HG02623 (cell line): ENCODE data around the gene KRTAP27-1.

Experiments used
- ATAC-seq: cut with Tn5 transposase; IDR thresholded peaks from one replicate; pipeline ENCODE4 v1.9.1; 2021; ENCODE audit warnings: moderate library complexity; ENCODE audit not compliant: unreplicated experiment

The KRTAP27-1 gene, protein sequence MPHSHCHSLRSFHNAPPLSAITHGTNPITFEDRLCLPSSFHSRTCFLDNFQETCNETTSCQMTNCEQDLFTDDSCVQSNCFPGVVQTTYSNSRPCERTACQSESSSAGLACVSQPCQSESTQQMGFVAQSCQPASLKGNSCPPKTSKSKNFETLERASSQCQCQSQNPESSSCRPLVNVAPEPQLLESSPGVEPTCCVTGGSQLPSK

GRCh38 chr21:30337276-30337744 is at the start of gene KRTAP27-1:
Gene KRTAP27-1, minus strand, starts transcription at chr21:30337694. Its CDS starts 26 bp downstream, at chr21:30337668.
- ATAC-seq = no peak

DNA sequence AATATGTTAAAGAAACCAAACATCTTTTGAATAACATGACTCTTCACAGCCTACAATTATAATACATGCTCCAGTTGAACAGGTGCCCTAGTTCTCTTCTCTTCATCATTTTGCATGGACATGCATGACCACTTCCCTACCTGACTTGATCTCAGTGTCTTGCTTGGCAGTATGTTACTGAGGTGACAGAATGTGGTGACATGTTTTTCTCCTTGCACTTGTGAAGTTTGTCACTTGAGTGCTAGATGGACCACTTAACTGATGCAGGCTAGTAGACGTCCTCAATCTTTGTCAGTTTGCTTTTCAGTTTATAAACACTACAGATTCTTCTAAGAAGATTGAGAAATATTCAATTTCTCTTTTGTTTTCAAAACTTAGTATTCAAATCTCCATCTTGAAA is 44.7 kb upstream of the KRTAP27-1 start:
- ATAC-seq = no peak

GRCh38 chr21:30372139-30372770 is 34.8 kb upstream of the KRTAP27-1 start, which contains the start of gene KRTAP13-2:
Gene KRTAP13-2, minus strand, starts transcription at chr21:30372271. Its CDS starts 58 bp downstream, at chr21:30372213.
- ATAC-seq = no peak

DNA sequence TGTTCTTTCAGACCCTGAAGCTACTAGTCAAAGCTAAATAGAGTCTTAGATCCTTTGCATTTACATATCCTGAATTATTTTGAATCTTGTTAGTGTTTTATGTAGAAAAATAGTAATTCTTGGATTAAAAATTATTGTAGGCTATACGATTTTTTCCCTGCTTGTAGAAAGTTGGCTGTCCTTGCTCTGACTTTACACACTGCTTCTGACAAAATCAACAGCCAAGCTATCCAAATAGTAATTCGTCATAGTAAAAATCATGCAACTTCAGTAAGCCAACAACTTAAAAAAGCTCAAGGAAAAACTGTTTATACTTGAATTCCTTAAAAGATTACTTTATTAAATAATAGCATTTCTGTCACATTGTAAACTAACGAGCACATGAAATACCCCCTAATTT is 18.4 kb upstream of the KRTAP27-1 start:
- ATAC-seq = no peak

GRCh38 chr21:30354308-30355005 is 17.0 kb upstream of the KRTAP27-1 start:
- no peak for ATAC-seq

DNA sequence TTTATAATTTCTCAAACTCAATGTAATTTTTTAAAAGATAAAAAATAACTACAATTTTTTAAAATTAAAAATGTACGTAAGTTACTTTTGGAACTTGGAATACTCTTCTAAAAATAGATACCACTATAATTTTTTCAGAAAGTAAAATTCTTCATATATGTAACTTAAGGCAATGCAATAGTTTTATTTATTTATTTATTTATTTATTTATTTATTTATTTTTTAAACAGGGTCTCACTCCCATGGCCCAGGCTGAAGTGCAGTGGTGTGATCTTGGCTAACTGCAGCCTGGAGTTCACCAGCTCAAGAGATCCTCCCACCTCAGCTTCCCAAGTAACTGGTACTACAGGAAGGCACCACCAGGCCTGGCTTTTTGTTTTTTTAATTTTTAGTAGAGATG is 14.0 kb upstream of the KRTAP27-1 start:
- ATAC-seq = no peak

GRCh38 chr21:30349572-30349971 is 12.1 kb upstream of the KRTAP27-1 start:
- no peak for ATAC-seq

DNA sequence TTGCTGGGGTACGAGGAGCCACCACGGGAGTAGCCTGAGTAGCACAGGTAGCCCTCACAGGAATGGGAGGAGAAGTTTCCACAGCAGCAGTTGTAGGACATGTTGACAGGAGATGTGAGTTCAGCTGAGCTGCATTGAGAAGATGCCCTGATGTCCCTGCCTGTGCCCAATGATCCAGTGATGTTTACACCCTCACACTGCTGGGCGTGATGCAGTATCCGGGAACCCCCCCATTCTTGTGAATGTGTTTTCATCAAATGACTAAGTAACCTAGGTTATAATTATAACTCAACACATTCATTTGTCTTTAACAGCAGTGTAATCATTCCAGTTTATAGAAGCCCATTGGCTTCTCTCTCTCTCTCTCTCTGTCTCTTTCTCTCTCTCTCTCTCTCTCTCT is 11.0 kb upstream of the KRTAP27-1 start, which contains the start of gene KRTAP23-1:
Gene KRTAP23-1 (minus strand): TSS at position 101 of the 400 bp plus-strand sequence. CDS start 0 bp downstream, at position 101.
- no peak for ATAC-seq

- ATAC-seq = no peak
These were observed 7.5 kb upstream of the KRTAP27-1 start for GRCh38 chr21:30345014-30345413.

DNA sequence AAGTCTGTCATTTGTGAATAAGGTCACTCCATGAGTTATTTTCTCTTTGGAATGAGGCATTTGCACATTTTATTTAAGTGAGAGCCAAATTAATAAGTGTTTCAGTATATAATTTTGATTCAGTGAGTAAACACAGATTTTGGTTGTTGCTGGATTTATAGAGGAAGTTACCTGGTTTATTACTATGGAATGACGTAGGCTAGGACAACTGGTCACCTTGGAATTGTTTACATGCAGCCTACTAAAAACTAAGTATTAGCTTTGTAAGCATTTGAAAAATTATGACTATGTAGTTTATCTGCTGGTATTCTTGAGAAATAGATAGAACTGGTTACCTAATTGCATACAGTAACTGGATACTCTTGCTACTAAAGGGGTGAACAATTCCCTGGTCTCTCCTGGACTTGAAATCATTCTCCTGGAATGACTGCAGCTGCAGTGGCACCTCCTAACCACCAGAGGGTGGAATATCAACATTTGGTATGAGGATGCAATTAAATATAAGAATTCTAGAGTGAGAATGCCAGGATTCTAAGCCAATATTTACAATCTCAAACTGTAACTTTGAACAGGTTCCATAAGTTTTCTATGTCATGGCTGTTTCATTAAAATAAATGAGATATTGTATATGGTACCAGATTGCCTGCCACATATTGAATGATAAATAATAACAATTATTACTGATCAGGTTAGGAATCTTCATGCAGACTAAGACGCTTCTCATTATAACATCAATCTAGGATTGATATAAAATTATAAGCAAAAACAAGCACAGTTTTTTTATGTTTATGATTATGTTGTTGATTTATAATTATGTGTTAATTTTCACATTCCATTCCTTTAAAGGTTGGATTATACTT is 3.5 kb upstream of the KRTAP27-1 start:
- ATAC-seq = no peak

- ATAC-seq = no peak
These were observed 1.2 kb upstream of the KRTAP27-1 start for GRCh38 chr21:30338717-30339116.

DNA sequence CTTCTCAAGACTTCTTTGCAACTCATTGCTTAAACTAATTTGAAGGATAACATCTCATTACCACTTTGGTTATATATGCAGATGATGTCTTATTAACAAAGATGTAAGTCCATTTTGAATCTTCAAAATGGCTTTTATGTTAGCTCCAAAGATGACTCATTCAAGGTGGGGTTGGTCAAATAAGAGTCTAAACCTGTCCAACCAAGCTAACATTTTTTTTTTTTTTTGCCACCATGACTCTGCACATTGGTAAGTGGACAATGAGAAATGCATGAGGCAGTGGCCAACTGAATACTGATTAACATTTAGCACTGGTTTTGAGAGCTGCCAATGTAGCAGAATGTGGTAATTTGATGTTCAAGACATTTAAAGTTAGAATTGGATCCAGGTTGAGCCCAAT is 278 bp upstream of the KRTAP27-1 start:
- ATAC-seq = no peak

DNA sequence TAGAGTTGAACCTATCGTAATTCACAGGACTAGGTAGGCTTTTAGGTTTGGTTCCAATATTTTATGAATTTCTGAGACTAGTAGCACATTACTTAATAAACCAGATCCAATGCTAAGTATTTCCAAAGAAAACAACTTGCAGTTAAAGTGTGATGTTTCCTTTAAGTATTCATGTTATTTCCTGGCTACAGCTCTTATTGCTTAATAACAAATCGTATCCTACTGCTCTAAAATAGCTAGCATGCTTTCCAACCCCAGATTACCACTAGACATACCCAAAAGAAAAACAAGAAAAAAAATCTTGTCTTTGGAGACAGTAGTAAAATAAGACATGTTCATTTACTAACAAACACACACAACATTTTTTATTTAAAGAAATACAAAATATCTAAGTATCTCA is 898 bp downstream of the KRTAP27-1 start:
- ATAC-seq = no peak

DNA sequence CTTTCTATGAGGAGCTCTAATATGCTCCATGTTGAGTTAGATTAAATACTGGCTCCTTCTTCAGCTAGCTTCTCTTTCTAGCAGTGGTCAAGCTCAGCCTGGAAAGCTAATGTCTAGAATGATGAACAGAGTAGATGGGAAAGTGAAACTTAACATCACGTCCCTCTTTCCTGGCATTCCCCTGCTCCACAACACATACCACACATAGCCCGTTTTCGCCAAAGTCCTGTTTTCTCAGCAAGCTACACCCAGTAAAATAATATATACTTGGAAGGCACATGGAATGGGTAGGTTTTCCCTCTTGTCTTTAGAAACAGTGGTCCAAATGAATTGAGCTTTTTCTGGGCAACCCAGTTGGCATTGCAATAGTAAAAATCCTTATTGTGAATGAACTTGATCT is 3.8 kb downstream of the KRTAP27-1 start:
- ATAC-seq = no peak

GRCh38 chr21:30332681-30333080 is 4.8 kb downstream of the KRTAP27-1 start:
- no peak for ATAC-seq

DNA sequence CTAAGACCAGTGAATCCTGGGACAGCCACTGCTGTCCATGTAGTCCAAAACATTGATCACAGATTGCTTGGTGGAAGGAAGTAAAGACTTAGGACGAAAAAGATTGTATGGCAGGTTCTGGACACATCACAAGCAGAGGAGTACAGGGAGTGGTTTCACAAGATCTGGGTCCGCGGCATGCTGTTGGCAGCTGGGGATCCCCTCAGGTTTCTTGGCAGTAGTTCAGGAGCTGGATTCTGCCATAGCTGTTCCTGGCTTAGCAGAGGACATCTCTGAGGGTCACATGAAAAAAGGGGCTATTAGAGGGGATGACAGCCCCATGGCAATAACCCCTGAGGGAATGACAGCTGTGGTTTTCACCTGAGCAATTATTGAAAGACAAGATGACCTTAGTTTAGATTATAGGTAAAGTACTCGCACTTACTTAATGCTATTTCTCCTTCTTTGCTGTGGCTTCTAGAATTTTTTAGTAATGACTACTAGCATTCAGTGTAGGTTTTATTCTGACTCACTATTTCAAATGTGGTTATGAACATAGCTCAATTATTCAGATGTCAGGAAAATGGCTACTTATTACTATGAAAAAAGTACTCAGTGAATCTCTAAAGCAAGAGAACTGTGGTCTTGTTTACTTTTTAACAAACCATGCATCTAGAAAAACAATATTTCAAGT is 8.2 kb downstream of the KRTAP27-1 start:
- no peak for ATAC-seq

DNA sequence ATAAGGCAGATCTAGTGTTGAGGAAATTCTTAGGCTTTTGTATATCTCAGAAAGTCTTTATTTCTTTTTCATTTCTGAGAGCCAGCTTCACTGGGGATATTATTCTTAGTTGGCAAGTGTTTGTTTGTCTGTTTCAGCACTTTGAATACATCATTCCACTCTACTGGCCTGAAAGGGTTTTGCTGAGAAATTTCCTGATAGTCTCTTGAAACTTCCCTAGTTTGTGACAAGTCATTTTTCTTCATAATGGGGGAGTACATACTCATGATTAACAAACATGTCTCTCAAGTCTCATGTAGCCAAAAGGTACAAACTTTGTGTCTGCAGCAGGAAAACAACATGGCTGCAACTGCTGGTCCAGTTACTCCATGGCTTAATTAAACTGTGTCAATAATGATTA is 11.1 kb downstream of the KRTAP27-1 start:
- no peak for ATAC-seq

GRCh38 chr21:30320215-30320614 is 17.3 kb downstream of the KRTAP27-1 start, which contains the start of gene KRTAP26-1:
Gene KRTAP26-1, minus strand, starts transcription at chr21:30320315. Its CDS starts 280 bp downstream, at chr21:30320035.
- ATAC-seq = no peak

GRCh38 chr21:30315701-30316100 is 21.8 kb downstream of the KRTAP27-1 start:
- no peak for ATAC-seq

DNA sequence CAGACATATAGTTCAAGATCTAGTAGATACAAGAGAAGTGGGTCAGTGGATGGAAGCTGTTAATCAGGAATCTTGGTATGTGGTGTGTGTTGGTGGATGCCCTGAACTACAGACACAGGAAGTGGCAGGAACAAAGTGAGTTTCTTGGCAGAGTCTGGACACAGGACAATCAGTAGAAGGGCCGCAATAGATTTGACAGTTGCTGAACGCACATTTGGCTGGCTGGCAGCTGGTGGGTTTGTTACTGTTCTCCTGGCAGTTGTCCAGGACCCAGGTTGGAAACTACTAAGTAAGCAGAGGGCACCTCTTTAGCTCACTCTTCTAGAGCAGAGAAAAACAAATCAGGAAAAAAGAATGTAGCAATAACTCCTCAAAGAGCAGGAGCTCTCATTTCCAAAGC is 30.6 kb downstream of the KRTAP27-1 start:
- no peak for ATAC-seq
